Measurements from ENCODE around the gene TSC22D4. TPM values are rescaled to one million over a fixed set of nuclear protein-coding genes. Genes with fewer than 3 reads are reported as not detected.

TSC22D4 gene
- total RNA-seq, 4 donors from 2014 or later = 26.2 to 51.4 (median 33.1) TPM

DNA sequence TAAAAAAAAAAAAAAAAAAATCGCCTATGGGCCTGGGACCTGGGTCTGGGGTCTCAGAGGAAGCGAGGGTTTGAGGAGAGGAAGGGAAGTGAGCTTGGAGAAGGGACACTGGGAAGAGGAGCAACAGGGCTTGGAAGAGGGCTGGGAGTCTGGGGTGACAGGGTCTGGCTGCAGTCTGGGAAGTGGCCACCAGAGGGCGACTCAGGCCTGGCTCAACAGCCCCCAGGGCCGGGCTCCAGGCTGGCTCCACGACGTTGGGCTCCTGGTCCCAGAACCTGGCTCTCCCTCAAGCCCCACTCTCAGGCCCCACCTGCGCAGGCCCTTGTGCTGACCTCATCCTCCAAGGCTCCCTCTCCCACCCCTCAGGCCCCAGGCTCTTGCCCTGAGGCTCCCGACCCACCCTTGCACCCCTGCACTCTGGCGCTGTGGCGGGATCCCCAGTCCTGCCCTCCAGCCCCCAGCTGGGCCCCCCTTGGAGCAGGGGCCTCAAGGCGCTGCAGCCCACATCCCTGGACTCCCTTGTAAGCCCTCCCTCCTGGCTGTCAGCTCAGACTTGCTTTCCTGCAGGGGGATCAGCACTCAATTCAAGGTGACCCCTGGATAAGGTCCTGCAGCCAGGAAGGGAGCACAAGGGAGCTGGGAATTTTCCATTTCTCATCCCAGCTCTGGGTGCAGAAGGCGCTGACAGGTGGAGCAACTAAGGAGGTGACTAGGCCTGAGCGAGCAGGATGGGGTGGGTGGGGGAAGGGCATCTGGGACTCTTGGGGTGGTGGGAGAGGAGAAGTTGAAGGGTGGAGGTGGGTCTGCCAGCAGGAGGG, 9.6 kb downstream of the TSC22D4 start:
- intact Hi-C loops (cut with DNase I) = loop anchor here (2.0 to 10.0 kb wide), 3 partner anchors 13 to 225 kb away; partner anchors contain the start of genes GIGYF1 and NYAP1
- Histone ChIP-seq H3K27me3 (no peaks in the 10 kb centered on the region), H3K27ac (replicated peaks in 1 of 4) (peak overlapping the region; percentile 56 to 72 (median 65)), H3K36me3 (peaks cover 5 to 71% (median 54%) of the 10 kb centered on the region in 4 donors), H3K4me3 (no peak overlapping the region), H3K4me1 (peaks cover 52 to 92% (median 80%) of the 10 kb centered on the region in 4 donors), H3K9me3 (no peaks in the 10 kb centered on the region)
- TF ChIP-seq POLR2AphosphoS5 (IDR thresholded peaks at IDR 0.05) = peak; percentile 38 to 60
- TF ChIP-seq EP300 (IDR thresholded peaks at IDR 0.05) = no peak
- no peak for TF ChIP-seq POLR2A (IDR thresholded peaks at IDR 0.05; ENCODE audit: low read depth)
- TF ChIP-seq, protein P1, sequence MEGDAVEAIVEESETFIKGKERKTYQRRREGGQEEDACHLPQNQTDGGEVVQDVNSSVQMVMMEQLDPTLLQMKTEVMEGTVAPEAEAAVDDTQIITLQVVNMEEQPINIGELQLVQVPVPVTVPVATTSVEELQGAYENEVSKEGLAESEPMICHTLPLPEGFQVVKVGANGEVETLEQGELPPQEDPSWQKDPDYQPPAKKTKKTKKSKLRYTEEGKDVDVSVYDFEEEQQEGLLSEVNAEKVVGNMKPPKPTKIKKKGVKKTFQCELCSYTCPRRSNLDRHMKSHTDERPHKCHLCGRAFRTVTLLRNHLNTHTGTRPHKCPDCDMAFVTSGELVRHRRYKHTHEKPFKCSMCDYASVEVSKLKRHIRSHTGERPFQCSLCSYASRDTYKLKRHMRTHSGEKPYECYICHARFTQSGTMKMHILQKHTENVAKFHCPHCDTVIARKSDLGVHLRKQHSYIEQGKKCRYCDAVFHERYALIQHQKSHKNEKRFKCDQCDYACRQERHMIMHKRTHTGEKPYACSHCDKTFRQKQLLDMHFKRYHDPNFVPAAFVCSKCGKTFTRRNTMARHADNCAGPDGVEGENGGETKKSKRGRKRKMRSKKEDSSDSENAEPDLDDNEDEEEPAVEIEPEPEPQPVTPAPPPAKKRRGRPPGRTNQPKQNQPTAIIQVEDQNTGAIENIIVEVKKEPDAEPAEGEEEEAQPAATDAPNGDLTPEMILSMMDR (IDR thresholded peaks at IDR 0.05) = peak; percentile 91 to 97 (median 92)
- peak; percentile 96 for DNase-seq (ENCODE audit: extremely low spot score)
- 30% methylated on average over 13 of the region's 13 CpGs for WGBS

DNA sequence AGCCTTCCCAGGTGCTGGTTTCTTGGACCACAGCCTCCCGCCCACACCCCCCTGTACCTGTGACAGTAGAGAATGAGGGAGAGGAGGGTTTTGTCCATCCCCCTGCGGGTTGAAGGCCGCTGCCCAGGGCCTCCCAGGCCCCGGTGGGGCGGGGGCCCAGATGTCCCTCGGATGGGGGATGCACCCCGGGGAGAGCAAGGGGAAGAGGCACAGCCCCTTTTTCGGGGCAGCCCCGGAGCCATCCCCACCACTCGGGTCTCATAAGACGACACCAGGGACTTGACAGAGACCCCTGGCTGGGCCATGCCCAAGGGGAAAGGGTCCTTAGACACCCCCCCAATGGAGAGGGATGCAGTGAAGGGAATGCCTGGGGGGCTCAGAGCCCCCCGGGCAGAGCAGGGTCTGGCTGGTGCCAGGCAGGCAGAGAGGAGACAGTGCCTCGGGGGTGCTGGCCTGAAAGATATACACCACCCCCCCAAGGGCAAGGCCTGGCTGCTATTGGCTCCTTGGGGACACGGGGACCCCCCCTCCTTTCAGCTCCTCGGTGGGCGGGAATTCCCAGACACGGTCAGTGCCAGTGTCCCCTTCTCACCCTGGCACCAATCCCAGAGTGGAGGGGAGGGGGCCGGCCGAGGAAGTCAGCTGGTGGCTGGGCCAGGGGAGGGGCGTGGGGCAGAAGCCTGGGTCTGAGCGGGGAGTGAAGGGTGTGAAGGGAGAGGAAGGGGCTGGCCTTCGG, 11.2 kb downstream of the TSC22D4 start:
- H3K27ac ChIP-seq (replicated peaks in 1 of 4) = peak overlapping the region; percentile 53 to 72 (median 63)

DNA sequence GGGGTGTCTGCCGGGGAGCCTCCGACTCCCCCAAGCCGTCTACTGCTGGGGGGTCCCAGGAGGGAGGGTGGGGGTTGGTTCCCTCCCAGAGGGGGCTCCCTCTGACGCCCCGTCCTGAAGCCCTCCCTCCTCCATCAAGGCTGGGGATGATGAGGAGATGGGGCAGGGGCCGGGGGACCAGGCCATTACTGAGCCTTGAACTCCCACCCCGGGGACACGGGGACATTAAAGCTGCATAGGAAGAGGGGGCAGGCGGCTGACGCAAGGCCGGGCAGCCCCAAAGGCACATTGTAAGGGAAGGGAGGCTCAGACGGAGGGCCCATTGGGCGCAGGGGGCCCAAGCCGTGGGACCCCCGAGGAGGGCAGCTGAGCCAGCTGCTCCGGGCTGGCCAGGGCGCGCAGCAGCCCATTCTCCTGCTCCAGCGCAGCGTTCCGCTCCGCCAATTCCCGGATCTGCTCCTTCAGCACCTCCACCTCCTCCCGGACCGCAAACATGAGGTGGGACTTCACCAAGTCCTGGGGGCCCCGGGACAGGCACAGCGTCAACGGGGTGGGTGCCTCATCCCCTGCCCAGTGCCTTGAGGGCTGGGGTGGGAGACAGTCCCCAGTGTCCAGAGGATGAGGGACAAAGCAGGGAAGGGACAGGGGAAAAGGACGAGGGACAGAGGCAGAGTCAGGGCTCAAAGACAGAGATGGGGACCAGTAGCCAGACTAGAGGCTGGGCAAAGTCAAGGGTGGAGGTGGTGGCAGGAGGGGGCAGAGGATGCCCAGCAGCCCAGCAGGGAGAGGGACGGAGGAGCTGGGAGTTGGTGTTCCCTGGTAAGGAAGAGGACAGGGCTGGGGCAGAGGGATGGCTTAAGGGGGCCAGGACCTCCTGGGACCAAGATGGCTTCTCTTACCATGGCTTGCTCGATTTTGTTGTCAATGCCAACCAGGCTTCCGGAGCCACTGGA, 12.1 kb downstream of the TSC22D4 start:
- Histone ChIP-seq H3K4me3 (peak overlapping the region; percentile 23 to 38 (median 32)), H3K36me3 (peaks cover 4 to 60% (median 47%) of the 10 kb centered on the region in 4 donors), H3K27me3 (no peaks in the 10 kb centered on the region), H3K27ac (replicated peaks in 1 of 4) (peak overlapping the region; percentile 53 to 72 (median 63)), H3K9me3 (no peaks in the 10 kb centered on the region), H3K4me1 (peaks cover 27 to 68% (median 58%) of the 10 kb centered on the region in 4 donors)
- DNase-seq (ENCODE audit: extremely low spot score) = no peak
- 69% methylated on average over 22 of the region's 32 CpGs for WGBS
- intact Hi-C loops (cut with DNase I) = no loop called here
- TF ChIP-seq EP300 (IDR thresholded peaks at IDR 0.05) (no peak), POLR2A (IDR thresholded peaks at IDR 0.05; ENCODE audit: low read depth) (no peak)
- TF ChIP-seq, protein P1 (IDR thresholded peaks at IDR 0.05) = no peak

More for the DNA sequence above, 11.2 kb downstream of the TSC22D4 start:
- H3K9me3 ChIP-seq = no peaks in the 10 kb centered on the region
- H3K36me3 ChIP-seq = peaks cover 4 to 61% (median 47%) of the 10 kb centered on the region in 4 donors
- H3K4me3 ChIP-seq = peak overlapping the region in 3 of 4 donors; percentile 23 to 38 (median 27)
- no peak for DNase-seq (ENCODE audit: extremely low spot score)
- H3K27me3 ChIP-seq = no peaks in the 10 kb centered on the region
- 87% methylated on average over 8 of the region's 22 CpGs for WGBS
- intact Hi-C loops (cut with DNase I) = loop anchor here (2.0 kb wide), 1 partner anchor 15 kb away; the partner anchor contains the start of gene NYAP1
- peaks cover 36 to 76% (median 67%) of the 10 kb centered on the region in 4 donors for H3K4me1 ChIP-seq
- TF ChIP-seq POLR2AphosphoS5 (IDR thresholded peaks at IDR 0.05) (no peak), POLR2A (IDR thresholded peaks at IDR 0.05; ENCODE audit: low read depth) (no peak), EP300 (IDR thresholded peaks at IDR 0.05) (no peak)
- TF ChIP-seq, protein P1 (IDR thresholded peaks at IDR 0.05) = no peak

DNA sequence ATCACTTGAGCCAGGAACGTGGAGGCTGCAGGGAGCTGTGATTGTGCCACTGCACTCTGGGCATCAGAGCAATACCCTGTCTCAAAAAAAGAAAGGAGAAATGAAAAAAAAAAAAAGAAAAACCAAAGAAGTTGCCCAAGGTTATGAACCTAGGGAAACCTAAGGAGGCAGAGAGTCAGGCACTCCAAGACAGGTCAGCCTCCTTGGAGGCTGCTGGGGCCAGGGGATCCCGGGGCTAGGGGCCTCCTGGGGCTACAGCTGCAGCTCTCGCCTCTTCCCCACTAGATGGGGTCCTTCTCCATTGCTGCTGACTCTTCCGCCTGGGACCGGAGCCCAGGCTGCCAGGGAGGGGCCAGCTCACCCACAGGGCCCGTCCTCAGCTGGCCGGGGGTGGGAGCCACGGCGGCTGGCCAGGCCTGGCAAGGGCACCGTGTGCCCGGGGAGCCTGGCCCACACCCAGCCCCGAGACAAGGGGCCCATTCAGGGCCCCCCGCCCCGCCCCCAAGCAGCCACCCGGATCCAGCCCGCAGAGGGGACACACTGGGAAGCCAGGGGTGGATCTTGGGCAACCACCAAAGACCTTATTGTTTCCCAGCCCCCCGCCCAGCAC, 13.2 kb downstream of the TSC22D4 start:
- intact Hi-C loops (cut with DNase I) = no loop called here
- WGBS = 6% methylated on average over 12 of the region's 17 CpGs
- peaks cover 19 to 59% (median 49%) of the 10 kb centered on the region in 4 donors for H3K4me1 ChIP-seq
- TF ChIP-seq POLR2AphosphoS5 (IDR thresholded peaks at IDR 0.05) (peak; percentile 64 to 74), POLR2A (IDR thresholded peaks at IDR 0.05; ENCODE audit: low read depth) (no peak), EP300 (IDR thresholded peaks at IDR 0.05) (no peak)
- TF ChIP-seq, protein P1 (IDR thresholded peaks at IDR 0.05) = peak; percentile 74 to 83 (median 81)
- H3K4me3 ChIP-seq = peak overlapping the region; percentile 23 to 38 (median 32)
- H3K36me3 ChIP-seq = peaks cover 4 to 57% (median 47%) of the 10 kb centered on the region in 4 donors
- H3K9me3 ChIP-seq = no peaks in the 10 kb centered on the region
- DNase-seq (ENCODE audit: extremely low spot score) = no peak
- H3K27me3 ChIP-seq = no peaks in the 10 kb centered on the region
- peak overlapping the region; percentile 53 to 72 (median 63) for H3K27ac ChIP-seq (replicated peaks in 1 of 4)
